Right ventricle myocardium superior (tissue), 1 donor: ENCODE results near the gene TMEM169. TPM values are rescaled to one million over a fixed set of nuclear protein-coding genes. Genes with fewer than 3 reads are reported as not detected.
"Not testable (repeated sequence)": the region's sequence is repeated elsewhere in the genome, so short reads cannot be mapped to it uniquely, and the experiment has no call there.

Experiments used
- ATAC-seq: fragments of 200-7000 bp; cut with Tn5 transposase; one replicate; pipeline ENCODE4 v1.9.1; 2020; ENCODE audit warnings: mild to moderate bottlenecking; ENCODE audit not compliant: poor library complexity
- DNase-seq: peaks from one replicate; pipeline ENCODE4 v3.0.0-alpha.2; 2020
- intact Hi-C: fragments of 100-400 bp; cut with DNase I; formaldehyde crosslinking; loops from one replicate; pipeline ENCODE4 v1.11.2; 2022
- total RNA-seq: library from RNA; stranded (reverse); fragmentation: NEBNext Ultra II Directional; extraction: Animal tissue kit (Norgen Biotek cat#: 25700); gene quantifications from one replicate; pipeline ENCODE4 v1.2.1, GENCODE V29; 2021
- donor health status: DM: no; HTN: yes; CAD: no; lungs with severe emphysema.

Gene TMEM169
- total RNA-seq, 1 donor from 2014 or later = 0.62 TPM

DNA sequence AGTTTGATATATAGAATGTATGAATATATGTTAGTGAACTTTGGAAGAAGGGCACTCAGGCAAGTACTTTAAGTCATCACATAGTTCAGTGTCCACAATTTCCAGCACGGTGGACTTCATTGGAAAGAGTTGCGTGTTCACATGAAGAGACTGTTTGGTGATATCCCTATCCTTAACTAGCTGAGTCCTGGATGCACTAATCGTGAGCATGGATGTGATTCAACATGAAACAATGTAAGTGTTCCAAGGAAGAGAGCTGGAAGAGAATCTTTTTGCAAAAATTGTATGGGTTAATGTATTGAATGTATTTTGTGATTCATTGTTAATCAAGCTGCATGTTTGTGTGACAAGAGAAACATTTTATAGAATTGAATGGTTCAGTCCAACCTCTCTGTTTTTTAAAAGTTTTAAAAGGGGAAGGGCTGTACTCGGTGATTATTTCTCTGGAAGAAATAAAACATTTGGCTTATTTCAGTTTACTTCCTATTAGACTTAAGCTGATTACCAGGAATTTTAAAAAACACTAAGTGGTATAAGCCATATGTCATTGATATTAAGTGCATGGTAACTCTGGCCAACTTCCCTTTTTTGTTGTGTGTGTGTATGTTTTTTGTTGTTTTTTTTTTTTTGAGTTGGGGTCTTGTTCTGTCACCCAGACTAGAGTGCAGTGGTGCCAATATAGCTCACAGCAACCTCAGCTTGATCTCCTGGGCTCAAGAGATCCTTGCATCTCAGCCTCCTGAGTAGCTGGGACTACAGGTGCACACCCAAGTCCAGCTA lies 36.0 kb downstream of the TMEM169 start:
- DNase-seq (no peak), ATAC-seq (no peak)
- intact Hi-C loops = no loop called here

DNA sequence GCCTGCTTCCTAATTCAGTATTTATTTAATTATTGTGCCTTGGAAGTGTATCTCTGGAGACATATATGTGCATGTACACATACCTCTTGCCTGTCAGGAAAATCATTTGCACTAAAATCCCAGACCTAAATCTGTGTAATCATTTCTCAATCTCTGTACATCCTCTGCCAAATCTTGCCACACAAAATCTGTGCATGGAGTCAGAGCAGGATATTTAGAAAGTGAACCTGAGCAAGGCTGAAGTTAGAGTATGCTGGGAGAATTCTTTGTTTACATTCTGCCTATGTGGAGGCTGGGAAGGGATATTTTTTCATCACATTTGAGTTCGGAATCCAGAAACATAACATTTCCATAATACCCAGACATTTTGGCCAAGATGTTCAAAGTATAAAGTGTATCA lies 36.8 kb downstream of the TMEM169 start:
- intact Hi-C loops = no loop called here
- ATAC-seq (no peak), DNase-seq (no peak)

DNA sequence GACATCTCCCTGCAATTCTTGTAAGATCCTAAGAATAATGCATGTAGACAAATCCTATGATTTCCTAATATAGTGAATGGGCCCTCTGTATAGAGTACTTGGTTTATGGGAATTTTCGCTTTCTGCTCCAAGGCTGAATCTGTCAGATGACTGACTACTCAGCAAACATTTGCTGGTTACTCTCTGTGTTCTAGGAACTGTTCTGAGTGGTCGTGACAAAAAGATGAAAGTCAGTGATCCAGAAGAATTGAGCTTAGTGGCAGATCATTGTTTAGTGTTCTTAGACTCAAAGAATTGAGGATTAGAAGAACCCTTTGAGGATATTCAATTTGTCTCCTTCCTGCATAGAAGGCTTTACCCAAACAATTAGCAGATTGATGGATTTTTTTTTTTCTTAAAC lies 37.4 kb downstream of the TMEM169 start:
- DNase-seq (no peak), ATAC-seq (no peak)
- intact Hi-C loops = no loop called here

DNA sequence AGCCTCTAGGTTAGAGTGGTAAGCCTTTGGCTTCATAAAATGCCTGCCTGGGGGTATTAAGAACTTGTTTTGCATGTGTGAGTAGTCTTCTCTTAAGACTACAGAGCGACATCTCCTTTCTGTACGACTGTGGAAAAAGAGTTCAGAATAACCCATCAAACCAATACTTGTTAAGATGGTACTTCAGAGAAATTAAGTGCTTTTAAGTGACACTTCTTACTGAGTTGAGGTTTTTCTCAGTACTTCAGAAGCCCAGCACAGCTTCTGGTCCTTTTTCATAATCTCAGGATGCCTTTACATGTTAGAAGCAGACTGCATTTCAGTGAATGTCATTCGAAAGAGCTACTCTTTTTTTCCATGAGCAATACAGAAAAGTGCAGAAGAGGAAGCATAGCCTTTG lies 38.3 kb downstream of the TMEM169 start:
- intact Hi-C loops = no loop called here
- ATAC-seq (no peak), DNase-seq (no peak)

DNA sequence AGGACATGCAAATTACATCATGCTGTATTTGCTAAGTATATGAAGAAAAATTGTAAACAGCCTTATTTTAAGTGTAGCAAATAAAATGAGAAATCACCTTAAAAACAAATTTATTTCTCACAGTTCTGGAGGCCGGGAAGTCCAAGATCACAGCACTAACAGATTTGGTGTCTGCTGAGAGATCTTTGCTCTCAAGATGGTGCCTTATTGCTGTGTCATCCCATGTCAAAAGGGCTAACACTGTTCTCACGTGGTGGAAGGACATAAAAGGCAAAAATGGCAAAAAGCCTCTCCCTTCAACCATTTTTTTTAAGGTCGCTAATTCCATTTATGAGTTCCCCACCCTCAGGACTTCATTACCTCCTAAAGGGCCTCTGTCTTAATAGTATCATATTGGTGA lies 39.5 kb downstream of the TMEM169 start:
- ATAC-seq (no peak), DNase-seq (no peak)
- intact Hi-C loops = no loop called here

DNA sequence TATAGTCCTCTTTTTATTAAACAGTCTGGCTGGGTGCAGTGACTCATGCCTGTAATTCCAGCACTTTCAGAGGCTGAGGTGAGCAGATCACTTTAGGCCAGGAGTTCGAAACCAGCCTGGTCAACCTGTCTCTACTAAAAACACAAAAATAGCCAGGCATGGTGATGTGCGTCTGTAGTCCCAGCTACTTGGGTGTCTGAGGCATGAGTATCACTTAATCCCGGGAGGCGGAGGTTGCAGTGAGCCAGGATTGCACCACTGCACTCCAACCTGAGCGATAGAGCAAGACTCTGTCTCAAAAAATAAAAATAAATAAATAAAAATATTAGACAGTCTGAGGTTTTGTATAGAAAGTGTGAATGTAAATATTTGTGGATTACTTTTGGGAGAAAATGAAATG lies 45.2 kb downstream of the TMEM169 start:
- intact Hi-C loops = no loop called here
- no peak for DNase-seq
- ATAC-seq = no peak

DNA sequence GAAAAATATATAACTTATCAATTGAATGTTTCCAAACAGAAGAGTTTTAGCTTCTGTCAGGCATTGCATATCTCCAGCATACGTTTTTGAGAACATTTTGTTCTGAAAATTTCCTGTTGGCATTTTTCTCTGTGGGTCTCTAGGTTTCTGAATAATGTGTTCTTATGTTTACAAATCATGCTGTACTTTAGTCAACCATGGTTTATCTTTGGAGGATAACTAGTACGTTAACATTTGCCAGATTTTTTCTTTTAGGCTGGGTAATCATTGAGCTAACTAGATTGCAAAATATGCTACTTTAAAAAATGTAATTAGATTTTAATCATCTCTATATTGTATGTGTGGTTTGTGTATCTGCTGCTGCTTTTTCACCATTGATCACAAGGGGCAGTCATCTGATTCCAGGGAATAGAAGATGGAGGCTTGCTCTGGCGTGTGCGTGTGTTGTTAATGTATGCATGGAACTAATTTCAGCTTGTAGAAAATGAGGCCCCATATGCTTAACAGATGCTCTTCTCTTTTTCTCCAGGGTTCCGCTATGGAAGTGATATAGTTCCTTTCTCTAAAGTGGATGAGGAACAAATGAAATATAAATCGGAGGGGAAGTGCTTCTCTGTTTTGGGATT lies 48.7 kb downstream of the TMEM169 start:
- DNase-seq (no peak), ATAC-seq (no peak)
- intact Hi-C loops = no loop called here

DNA sequence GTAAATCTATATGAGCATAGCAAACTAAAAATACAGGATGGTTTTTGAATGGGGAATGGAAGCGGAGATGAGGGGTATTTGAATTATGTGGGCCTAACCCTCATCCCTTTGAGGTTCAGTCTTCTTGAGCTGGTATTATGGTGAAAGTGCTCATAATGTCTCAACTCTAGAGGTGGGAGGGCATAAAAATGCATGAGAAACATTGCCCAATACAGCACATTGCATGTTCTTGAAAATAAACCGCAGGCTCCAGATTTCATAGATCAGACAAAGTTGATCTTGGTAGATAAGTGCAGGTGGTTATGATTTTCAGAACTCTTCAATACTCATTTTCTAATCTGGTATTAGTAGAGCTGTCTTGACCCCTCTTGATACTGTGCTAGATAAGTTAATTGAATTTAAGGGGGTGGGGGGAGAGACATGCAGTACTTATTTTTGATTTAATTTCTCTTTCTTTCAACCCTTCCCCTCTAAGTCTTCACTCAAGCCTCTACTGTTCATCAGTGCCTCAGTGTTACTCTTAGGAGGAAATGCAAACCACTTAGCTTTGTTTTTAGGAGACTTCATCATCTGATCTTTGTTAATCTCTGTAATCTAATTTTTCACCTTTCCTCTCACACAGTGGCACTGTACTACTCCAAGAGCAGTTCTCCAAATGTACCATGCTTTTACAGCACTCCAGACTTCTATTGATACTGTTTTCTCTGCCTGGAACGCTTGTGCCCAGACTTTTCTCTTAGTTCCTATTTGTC lies 49.6 kb downstream of the TMEM169 start:
- ATAC-seq = no peak
- intact Hi-C loops = no loop called here
- no peak for DNase-seq

DNA sequence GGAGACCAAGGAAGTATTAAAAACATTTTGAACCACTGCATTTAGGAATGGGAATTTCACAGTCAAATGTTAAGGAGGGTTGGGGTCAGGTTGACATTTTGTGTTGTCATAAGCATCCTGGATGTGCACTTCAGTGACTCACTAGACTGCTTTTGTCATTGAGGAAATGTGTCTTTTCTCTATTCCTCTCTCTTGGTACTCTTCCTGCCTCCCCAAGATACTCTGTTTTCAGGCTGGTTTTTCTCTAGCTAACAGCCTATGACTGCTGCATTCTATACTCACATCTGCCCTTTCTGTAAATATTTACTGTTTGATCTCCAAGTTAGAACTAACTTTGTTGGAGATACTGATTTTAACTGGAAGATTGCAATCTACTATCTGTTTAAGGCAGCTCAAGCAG lies 50.9 kb downstream of the TMEM169 start:
- ATAC-seq (no peak), DNase-seq (no peak)
- intact Hi-C loops = no loop called here

DNA sequence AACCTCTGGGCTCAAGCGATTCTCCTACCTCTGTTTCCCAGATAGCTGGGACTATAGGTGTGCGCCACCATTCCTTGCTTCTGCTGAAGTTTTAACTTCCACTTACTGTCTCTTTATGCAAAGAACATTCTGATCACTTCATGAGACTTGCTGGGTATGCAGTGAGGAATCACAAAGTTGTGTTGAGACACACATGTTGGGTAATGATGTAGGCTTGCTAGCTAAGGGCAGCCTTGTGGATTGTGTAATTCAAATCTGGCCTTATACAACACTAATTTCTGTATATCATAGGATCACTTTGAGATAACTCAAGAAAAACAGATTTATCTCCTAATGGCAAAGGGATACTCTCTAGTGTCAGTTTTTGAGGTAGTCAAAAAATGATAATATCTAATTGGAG lies 51.7 kb downstream of the TMEM169 start:
- ATAC-seq (no peak), DNase-seq (no peak)
- intact Hi-C loops = no loop called here

DNA sequence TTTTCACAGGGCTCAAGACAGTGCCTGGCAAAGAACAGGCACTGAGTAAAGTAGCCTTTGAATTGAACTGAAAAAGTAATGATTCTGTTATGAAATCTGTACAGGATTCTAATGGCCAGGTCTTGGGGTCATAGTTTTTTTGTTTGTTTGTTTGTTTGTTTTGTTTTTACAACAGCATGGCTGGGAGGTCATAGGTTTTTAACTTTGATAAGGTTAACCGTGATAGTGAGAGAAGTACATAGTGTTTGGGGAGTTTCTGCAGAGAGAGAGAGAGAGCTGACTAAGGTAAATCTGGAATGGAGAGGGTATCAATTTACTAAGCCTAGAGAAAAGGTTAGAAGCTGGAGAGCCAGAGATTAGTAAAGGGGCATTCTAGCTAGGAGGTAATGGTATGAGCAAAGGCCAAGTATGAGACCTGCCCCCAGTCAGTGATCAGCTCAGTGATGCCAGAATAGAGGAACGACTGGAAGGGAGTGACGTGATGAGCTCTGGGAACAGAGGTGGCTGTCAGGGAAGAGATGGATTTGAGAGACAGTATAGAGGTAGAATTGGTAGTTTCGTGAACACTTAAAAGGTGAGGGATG lies 53.3 kb downstream of the TMEM169 start:
- no peak for DNase-seq
- intact Hi-C loops = no loop called here
- no peak for ATAC-seq

DNA sequence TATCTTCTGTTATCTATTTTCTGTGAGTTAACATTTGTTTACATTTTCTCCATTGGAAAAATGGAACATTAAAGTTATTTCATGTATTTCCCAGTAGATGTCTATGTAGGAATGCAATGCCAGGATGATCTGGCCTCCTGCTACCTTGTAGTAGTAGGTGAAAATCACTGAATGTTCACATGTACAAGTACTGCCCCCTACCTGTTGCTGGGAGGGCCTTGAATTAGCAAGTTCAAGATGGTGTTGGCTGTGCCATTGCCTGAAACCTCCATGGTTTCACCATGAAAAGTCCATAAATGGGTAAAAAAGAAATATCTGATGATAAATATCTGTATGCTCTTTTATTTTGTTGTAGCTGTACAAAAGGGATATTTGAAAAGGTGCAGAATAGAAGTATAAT lies 58.2 kb downstream of the TMEM169 start:
- ATAC-seq = no peak
- no peak for DNase-seq
- intact Hi-C loops = no loop called here

DNA sequence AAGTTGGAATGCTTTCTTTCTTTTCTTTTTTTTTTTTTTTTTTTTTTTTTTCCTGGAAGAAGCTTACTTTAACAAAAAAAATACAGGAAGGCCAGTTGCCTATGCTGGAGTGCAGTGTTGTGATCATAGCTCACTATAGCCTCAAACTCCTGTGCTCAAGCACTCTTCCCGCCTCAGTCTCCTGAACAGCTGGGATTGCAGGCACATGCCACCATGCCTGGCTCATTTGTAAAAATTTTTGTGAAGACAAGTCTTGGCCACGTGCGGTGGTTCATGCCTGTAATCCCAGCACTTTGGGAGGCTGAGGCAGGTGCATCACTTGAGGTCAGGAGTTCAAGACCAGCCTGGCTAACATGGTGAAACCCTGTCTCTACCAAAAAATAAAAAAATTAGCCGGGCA lies 59.8 kb downstream of the TMEM169 start:
- intact Hi-C loops, DNase-seq, ATAC-seq: not testable (repeated sequence)

DNA sequence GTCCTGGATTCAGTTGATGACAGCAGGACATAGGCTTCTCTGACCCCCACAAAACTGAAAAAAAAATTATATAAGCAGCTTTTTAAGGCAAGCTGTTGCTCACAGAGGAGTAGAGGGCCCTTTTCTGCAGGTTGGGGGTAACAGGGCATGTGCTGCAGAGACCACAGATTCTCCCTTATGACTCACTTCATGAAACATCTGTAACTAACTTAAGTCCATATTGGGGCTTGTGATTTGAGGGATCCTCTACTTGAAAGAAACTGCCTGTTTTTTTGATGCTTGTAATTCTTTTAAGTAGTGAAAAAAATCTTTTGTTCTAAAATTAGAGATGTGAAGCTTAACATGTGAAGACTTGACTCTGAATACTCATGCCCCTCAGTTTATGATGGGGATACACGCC lies 60.8 kb downstream of the TMEM169 start:
- intact Hi-C loops = no loop called here
- ATAC-seq (no peak), DNase-seq (no peak)

DNA sequence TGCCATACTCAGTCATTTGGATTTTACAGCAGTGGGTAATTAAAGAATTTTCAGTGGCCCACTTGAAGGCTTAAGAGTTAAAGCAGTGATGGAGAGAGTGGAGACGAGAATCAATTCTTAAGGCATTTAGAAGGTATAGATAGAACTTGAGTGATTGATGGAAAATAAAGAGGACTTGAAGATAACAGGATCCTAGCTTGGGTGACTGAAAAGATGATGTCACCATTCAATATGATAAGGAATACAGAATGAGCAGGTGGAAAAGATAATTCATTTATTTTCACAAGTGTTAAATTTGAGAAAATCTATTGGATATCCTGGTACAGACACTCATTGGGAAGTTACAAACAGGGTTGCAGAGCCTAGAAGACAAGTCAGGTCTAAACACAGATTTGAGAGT lies 62.7 kb downstream of the TMEM169 start:
- ATAC-seq = no peak
- intact Hi-C loops = no loop called here
- no peak for DNase-seq

DNA sequence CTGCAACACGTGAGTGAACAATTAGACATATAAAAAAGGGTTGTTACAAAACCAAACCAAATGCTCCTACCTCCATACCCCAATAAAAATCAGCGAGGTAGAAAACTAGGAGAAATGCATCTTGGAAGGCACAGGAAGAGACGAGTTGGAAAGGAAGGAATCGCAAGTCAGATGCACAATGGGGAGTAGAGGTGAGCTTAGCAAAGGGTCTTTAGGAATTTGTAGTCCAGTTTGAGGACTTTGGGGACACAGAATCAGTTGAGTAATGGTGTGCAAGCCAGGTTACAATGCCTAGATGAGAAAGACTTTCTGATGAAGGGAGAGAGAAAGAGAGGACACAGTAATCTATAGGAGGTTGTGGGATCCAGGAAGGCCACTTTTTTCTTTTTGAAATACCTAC lies 63.1 kb downstream of the TMEM169 start:
- intact Hi-C loops = no loop called here
- DNase-seq (no peak), ATAC-seq (no peak)

DNA sequence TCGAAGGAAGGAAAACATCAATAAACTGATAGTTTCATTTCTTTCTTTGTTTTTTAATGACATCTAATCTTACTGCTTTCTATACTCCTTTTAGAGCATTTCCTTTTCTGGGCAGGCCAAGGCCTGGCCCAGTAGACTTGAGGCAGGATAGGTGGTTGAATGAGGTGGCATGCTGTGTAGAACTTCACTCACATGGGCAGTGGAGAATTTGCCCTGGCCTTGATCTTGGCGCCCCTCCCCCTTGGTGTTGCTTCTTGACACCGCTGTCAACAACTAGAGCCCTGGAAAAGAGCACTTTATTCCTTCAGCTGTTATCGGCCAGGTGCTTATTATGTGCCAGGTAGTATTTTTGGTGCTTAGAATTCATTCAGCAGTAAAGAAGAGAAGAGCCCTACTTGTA lies 64.9 kb downstream of the TMEM169 start:
- no peak for ATAC-seq

DNA sequence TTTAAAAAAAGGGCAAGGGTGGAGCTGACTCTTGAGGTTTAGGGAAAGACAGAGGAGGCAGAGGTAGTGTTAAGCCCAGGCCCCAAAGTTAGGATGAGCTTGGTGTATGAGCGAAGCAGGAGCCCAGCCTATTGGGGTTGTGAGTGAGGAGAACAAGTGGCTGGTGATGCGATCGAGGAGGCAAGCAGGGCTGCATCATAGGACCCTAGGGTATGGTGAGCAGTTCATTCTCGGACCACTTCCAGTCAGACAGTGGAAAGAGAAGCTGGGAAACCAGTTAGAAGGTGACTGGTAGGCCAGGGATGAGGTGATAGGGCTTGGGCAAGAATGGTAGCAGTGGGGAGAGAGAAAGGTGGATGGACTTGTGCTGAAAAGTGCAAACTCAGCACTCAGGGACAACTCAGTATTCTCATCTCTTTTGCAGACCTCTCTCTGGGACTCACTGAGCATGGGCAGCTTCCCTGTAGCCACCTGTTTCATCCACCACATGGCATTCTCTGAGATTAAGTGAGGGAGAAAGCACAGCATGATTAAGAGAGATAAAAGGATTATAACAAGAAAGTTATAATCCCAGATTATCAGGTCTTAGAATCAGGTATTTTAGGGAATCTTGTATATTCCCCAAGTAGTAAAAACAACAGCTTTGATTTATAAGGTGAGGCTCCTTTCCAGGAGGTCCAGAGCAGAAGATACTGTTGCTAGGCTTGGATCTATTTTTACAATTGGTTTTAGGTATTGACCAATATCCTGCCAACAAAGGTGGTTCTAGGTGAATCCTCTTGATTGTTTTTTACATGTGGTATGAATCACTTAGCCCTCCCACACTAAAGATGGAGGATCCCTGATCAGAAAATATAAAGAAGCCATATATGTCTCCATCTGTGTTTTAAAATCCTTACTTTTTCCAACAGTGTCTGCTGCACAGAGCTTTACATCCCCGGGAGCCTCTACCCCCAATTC lies 65.7 kb downstream of the TMEM169 start:
- DNase-seq = no peak
- ATAC-seq = no peak
- intact Hi-C loops = no loop called here

More for the DNA sequence above, 64.9 kb downstream of the TMEM169 start:
- intact Hi-C loops = no loop called here
- DNase-seq = no peak

DNA sequence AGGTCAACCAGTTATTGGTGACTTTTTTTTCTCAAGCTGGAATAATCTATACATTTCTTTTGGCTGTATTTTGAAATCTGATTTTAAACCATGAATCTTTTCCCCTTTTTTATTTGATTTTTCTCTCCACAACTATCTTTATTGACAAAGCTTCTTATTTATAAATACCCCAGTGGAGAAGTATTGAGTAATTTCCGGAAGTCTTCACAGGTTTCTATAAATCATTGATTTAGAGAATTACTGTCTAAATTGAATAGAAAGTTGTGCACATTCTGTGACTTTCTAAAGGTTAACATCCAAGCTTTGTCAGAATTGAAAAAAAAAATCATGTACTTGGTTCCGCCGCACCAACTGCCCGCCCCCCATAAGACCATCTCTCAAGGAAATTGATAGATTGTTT lies 67.3 kb downstream of the TMEM169 start:
- intact Hi-C loops = no loop called here
- DNase-seq = no peak
- no peak for ATAC-seq
